GM19351 (cell line): ENCODE data around the gene GUCA2A.

Experiments
- ATAC-seq: cut with Tn5 transposase; IDR thresholded peaks from one replicate; pipeline ENCODE4 v1.9.1; 2021; ENCODE audit warnings: mild to moderate bottlenecking, moderate library complexity; ENCODE audit not compliant: unreplicated experiment

The GUCA2A gene

DNA sequence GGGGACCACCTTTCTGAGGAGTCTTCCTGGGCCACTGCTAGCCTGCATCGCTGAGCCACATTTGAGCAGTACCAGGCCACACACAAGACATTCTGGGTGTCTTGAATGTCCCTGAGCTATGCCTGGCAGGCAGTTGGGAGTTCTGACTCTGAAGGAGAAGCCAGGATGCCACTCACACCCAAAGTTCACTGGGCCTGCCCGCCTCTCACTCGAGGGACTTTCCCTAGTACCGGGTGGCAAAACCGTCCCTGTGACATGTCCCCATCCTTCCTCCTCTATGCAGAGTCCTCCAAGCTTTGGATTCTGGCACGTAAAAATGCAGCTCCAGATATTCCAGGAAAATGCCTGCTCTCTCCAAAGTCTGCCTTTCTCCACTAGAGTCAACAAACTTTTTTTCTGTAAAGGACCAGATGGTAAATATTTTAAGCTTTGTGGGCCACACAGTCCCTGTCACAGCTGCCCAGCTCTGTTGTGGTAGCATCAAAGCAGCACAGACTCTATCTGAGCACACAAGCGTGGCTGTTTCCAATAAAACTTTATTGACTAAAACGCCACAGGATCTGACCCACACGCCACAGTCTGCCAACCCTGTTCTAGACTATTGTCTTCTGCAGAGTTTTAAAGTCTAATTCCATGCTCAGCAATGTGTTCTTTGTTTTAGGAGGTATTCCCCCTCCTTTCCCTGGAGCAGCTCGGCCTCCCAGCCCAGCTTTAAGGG is 30.6 kb downstream of the GUCA2A start:
- no peak for ATAC-seq

DNA sequence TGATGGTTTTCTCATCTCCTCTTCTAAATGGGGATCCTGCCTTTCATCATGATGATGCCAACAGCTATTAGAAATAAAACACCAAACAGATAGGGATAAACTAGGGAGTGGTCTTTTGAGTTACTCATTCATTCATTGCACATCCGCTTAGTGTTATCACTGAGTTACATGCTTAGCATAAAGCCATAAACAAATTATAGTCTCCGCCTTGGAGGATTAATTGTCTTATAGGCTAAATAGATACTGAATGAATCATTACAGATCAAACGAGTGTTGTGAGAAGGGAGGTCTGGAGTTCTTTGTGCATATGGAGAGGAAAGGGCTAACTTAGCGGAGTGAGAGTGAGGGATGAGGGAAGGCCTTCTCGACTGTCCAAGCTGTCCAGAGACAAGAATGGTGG is 31.2 kb downstream of the GUCA2A start:
- ATAC-seq, result no peak

DNA sequence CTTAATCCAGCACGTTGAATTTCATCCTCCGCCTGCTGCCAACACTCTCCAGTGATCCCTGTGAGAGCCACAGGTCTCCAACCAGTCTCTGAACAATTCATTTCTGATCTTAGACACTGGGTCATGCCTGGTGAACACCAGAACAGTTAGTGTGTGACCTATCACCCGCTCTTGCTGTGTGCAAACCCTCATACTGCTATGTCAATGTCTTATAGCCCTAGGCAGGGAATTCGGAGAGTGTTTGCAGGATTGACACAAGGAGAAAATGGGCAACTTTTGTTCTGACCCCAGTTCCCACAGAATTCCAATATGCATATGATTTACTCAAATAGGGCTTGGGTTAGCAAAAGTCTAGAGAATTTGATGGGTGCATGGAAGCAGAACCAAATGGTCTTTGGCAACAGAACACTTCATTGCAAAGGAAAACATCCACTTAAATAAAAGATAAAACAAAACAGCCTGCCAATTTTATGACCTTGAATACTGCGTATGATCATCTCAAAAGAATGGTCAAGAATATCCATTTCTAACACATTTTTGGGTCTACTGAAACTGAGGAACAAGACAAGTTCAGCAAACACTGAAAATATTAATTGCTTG is 34.4 kb downstream of the GUCA2A start:
- ATAC-seq, result no peak

DNA sequence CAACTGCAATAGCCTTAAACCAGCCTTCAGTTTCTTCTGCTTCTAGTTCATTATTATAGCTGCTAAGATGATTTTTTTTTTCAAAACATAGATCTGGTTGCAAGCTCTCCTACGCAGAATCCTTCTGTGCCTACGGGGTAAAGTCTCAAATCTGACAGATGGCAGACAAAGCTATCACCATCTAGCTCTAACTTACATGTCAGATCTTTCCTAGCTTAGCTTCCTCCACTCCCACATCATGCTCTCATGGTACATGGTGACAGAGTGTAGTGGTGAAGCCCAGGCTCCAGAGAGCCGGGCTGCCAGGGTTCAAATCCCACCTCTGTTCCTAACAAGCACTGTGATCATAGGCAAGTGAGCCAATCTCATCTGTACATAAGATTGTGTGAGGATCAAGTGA is 35.6 kb downstream of the GUCA2A start:
- ATAC-seq, result no peak

DNA sequence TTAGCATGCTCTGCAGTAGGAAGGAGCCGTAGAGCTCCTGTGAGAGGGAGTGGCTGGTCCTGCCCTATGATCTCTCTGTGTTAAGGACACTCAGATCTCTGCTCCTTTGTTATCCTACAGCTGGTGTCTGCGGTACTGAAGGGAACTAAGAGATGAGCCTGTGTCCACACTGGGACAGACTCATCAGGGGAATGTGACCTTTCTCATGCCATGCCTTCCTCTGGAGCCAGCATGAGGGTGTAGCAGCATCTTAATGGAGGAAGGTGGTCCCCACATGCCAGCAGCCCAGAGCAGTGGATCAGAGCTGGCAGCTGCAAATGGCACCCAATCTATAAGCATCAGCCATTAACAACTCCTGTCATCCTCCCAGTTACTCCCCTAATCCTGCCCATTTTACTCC is 36.0 kb downstream of the GUCA2A start:
- no peak for ATAC-seq

DNA sequence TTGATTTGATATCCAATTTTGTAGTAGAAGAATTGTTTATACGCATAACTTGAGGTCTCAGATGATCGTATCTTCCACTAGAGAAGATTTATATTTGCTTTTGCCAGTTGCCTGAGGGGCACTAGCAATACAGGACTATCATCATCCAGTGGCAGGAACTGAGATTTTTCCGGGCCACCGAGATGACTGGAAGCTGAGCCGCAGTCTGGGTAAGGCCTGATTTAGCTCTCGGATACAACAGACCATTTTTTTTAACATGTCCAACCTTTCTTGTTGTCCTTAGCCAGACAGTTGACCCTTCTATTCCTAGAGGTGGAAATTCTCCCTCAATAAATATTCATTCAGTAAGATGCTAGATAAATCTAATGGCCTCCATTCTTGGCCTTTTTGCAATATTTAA is 36.8 kb downstream of the GUCA2A start:
- no peak for ATAC-seq

DNA sequence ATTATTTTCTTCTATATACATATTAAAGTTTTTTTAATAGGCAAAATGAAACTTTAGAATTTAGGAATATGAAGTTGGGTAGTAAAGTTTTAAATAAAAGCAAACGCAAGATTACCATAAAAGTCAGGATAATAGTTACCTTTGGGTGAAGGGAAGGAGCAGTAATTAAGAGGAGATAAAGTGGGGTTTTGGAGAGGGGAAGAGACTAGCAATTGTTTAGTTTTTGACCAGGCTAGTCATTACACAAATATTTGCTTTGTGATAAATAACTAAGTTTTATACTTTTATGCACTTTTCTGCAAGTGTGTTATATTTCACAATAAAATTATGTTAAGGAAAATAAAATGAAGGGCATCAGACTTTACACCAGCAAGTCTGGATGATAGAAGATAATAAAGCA is 39.0 kb downstream of the GUCA2A start:
- ATAC-seq, result no peak

DNA sequence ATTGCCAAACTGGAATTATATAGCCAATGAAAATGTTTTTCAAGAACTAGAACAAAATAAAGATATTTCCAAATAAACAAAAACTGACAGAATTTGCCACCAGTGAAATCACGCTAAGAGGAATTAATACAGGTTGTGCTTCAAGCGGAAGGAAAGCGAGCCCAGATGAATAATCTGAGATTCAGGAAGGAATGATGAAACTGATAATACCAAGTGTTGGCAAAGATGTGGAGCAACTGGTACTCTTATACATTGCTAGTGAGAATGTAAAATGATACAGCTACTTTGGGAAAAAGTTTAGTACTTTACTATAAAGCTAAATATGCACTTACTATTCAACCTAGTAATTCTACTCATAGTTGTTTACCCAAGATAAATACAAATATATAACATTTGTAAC is 42.1 kb downstream of the GUCA2A start:
- ATAC-seq, result no peak

DNA sequence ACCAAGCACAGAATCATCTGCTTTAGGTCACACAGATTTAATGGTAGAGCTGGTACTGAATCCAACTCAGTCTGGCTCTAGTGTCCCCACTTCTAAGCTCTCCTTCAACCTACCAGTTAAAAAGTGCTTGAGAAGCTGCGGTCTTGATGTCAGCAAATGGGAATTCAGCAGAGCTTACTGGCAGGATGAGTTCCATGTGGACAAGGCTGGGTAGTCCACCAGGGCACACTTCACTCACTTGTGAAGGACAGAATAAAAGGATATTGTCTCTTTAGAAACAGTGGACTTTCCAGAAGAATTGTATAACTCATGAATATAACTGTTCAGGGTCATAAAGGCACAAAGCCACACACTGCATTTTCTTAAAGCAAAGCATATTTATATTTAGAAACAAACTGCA is 46.4 kb downstream of the GUCA2A start:
- ATAC-seq, result no peak

DNA sequence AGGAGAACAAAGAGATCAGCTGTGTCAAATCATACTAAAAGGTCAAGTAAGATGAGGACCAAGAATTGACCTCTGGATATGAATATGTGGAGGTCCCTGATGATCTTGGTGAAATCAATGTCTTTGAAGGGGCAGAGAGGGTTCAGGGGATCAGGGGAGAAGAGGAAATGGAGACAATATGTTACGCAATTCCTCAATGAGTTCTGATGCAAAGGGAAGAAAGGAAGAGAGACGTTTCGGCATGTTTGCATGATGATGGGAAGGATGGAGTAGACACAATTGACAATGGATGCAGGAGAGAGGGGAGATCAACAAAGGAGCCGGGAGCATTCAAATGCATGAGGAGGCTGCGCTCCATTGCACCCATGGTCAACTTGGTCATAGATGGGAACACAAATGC is 47.3 kb downstream of the GUCA2A start:
- ATAC-seq, result no peak

DNA sequence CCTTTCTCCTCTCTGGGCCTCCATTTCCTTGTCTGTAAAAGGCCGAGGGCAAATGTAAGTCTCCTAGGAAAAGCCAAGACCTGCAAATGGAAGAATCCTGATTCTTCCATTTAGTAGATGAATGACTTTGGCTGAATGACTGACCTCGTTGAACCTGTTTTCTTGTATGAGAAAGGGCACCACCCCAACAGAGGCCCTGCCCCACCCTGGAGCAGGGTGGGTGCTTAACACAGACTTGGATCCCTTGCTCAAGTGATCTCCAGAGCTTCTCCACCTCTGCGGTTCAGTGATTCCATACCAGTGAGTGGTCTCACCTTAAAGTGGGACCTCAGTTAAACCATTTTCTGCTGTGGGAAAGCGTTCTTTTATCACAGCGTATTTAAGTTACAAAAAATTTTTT is 50.3 kb downstream of the GUCA2A start:
- ATAC-seq, result no peak
